GM19455 (cell line): ENCODE measurements around the gene TMPRSS4.

Experiments used
- ATAC-seq: cut with Tn5 transposase; IDR thresholded peaks from one replicate; pipeline ENCODE4 v1.9.1; 2021; ENCODE audit not compliant: unreplicated experiment

Gene TMPRSS4

GRCh38 chr11:118076754-118077281 is at the start of gene TMPRSS4:
TSS of gene TMPRSS4 (plus strand) at chr11:118077078. CDS start at chr11:118077303, 225 bp downstream.
- no peak for ATAC-seq

- ATAC-seq, result no peak
Observed at GRCh38 chr11:118027694-118028093, 49.2 kb upstream of the TMPRSS4 start.

GRCh38 chr11:118028626-118029025 is 48.3 kb upstream of the TMPRSS4 start:
- ATAC-seq, result no peak

GRCh38 chr11:118033443-118033842 is 43.4 kb upstream of the TMPRSS4 start:
- no peak for ATAC-seq

GRCh38 chr11:118042141-118042540 is 34.7 kb upstream of the TMPRSS4 start:
- no peak for ATAC-seq

- no peak for ATAC-seq
Observed at GRCh38 chr11:118042796-118043195, 34.1 kb upstream of the TMPRSS4 start.

DNA sequence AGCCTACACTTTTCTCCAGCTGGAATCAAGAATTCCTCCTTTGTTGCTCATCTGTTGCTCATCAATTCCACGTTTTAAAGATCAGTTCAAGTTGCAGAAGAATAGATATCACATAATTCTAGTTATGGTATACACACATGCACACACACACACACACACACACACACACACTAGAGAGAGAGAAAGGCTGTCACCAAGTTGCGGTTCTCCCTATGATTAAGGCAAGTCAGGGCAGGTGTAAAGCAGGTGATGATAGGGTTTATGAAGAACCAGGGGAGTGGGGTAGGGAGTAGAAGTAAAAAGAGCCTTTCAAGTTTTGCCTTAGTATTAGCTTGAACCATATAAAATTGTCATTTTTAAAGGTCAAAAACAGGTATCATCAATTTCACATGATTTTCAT is 31.7 kb upstream of the TMPRSS4 start:
- no peak for ATAC-seq

- no peak for ATAC-seq
Observed at GRCh38 chr11:118046051-118046963, 30.6 kb upstream of the TMPRSS4 start.

DNA sequence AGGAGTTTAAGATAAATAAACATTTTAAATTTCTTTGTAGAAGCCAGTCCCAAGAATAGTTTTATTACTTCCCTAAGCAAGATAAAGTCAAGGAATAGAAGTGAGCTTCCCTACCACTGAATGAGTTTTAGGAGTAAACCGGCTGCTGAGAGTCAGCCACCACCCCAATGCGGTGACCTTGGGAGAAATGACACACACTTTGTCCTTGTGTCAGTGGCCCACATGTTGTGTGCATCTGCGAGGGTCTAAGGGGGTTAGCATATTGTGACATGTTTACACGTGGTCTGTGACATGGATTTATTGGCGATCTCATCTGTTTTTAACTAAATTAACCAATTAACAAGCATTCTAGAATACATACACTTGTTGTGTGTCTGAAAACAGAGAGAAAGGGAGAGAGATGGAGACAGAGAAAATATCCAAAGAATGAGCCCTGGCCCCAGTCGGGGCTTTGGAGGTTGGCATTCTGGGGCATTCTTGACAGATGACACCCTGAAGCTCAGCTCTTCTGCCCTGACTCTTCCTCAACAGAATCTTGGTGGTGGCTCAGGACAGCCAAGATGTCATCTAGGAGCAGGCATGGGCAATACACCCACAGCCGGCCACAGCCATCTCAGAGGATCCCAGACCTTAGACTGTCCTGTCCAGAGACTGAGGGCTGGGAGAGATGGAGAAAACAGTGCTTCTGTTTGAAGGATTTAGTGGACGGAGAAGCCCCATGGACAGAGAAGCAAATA is 29.7 kb upstream of the TMPRSS4 start:
- no peak for ATAC-seq

DNA sequence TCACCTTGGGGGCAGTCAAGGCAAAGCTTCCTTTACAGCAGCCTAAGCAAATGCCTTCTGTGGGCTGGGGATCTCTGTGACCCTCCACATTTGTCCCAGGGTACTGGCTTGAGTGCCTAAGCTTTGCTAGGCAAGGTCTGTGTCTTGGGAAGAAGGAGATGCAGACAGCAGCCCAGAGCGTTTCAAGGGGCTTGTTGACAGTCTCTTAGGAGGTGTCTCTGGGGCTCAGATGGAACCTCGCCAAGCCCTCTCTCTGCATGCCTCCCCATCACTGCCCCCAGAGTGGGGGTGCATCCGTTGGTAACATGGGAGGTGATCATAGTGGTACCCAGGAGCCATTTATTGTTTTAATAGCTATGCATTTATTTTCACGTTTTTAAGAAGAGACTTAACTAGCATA is 29.1 kb upstream of the TMPRSS4 start:
- no peak for ATAC-seq

- ATAC-seq, result no peak
Observed at GRCh38 chr11:118048472-118049370, 28.2 kb upstream of the TMPRSS4 start.

DNA sequence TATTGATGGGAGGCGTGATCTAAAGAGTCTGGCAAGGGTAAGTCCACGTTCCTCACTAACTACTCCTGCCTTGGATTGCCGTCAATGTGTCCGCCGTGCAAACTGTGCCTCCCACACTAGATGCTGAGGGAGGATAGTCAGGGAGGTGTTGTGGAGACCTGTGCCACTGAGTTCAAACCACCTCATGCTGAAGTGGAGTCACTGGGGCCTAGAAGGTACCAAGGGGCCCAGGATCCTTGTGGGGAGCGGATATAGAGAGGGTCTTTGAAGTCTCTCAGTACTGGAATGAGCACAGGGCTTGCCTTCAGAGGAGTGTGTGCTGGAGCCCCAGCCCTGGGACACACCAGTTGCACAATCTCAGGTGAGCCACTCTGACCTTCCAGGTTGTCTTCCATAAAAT is 27.1 kb upstream of the TMPRSS4 start:
- no peak for ATAC-seq

DNA sequence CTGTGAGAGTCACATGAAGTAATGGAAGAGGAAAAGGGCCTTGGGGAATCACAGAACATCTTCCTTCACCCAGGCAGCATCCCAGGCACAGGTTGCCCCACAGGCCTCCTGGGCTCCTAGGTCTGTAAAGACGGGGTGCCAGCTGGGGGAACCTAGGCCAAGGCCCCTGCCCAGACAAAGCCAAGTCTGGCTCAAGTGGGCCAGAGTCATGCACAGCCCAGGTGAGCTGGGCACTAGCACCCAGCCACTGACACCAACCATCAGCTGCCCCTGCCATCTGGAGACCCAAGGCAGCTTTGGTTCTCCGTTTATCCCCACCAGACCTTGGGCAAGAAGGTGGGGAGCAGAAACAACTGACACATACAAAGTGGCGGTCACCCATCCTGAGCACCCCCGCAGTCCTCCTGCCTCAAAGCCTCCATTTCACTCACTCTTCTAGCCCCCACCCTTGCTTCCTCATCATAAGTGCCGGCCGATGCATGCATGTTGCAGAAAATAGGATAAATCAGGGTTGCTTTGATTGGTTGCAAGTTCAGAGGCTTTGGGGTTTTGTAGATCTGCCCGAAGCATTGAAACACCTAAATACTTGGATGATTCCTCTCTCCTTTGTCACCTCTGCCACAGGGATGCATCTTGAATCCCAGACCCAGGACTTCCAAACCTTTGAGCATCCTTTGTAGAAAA is 26.5 kb upstream of the TMPRSS4 start:
- no peak for ATAC-seq

- no peak for ATAC-seq
Observed at GRCh38 chr11:118051136-118051610, 25.7 kb upstream of the TMPRSS4 start.

DNA sequence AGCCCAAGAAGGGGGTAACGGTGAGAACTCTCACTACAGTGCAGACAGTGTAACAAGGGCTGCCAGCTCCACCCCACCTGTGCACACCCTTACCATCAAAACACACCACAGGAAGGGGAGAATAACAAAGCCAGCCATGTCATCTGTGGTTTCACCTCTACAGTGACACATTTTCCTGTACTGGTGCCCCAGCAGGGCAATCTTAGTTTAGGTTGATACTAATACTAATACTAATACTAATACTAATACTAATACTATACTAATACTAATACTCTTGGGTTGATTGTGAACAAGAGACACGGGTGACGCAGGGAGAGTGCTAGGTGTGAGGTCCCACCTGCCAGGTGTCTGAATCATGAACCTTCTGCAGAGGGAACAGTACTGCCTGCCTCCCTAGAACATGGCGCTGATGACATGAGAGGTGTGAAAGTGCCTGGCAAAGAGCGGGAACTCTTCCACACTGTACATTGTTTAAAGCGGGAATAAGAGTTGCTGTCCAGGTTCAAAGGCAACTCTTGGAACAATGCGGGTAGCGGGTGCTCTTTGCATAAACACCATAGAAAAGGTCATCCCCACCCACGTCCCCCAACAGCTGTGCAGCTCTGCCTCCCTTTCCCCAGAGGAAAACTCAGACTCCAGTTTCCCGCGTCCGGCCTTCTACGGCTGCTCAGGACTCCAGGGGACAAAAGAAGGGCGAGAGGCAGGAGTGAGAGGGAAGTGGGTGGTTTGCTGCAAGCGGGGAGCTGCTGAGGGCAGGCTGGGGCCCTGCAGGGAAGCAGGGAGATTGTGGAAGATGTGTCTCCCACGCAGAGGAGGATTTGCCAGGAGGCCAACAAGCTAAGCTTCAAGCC is 25.0 kb upstream of the TMPRSS4 start:
- no peak for ATAC-seq

GRCh38 chr11:118052581-118053206 is 24.2 kb upstream of the TMPRSS4 start:
- no peak for ATAC-seq

GRCh38 chr11:118054712-118055640 is 21.9 kb upstream of the TMPRSS4 start:
- no peak for ATAC-seq

GRCh38 chr11:118055966-118056365 is 20.9 kb upstream of the TMPRSS4 start:
- ATAC-seq, result no peak
